NCI-H748 (cell line): Measurements from ENCODE around the gene LRRTM4.
"Not testable (repeated sequence)": the region's sequence is repeated elsewhere in the genome, so short reads cannot be mapped to it uniquely, and the experiment has no call there.

Experiments
- DNase-seq: peaks from one replicate; lab custom pipeline; 2025; ENCODE audit not compliant: unreplicated experiment; lab: John Stamatoyannopoulos, UW

Gene LRRTM4

GRCh38 chr2:76760367-76760704 lies 761.8 kb downstream of the LRRTM4 start:
- no peak for DNase-seq

GRCh38 chr2:76759634-76760366 lies 762.4 kb downstream of the LRRTM4 start:
- DNase-seq: no peak

- DNase-seq: peak; percentile 12
Observed at GRCh38 chr2:76752506-76752905, 769.7 kb downstream of the LRRTM4 start.

- DNase-seq: no peak
Observed at GRCh38 chr2:76749858-76750257, 772.3 kb downstream of the LRRTM4 start.

- peak; percentile 54 for DNase-seq
Observed at GRCh38 chr2:76748581-76749296, 773.4 kb downstream of the LRRTM4 start.

- no peak for DNase-seq
Observed at GRCh38 chr2:76745605-76746004, 776.6 kb downstream of the LRRTM4 start.

GRCh38 chr2:76737607-76738006 lies 784.6 kb downstream of the LRRTM4 start:
- no peak for DNase-seq

GRCh38 chr2:76733736-76734135 lies 788.4 kb downstream of the LRRTM4 start:
- DNase-seq: no peak

GRCh38 chr2:76731157-76731556 lies 791.0 kb downstream of the LRRTM4 start:
- DNase-seq: no peak

- DNase-seq: no peak
Observed at GRCh38 chr2:76730021-76730420, 792.2 kb downstream of the LRRTM4 start.

GRCh38 chr2:76721226-76721625 lies 801.0 kb downstream of the LRRTM4 start:
- DNase-seq: no peak

GRCh38 chr2:76713312-76713711 lies 808.9 kb downstream of the LRRTM4 start:
- no peak for DNase-seq

- peak; percentile 68 for DNase-seq
Observed at GRCh38 chr2:76711490-76711889, 810.7 kb downstream of the LRRTM4 start.

GRCh38 chr2:76700894-76701293 lies 821.3 kb downstream of the LRRTM4 start:
- no peak for DNase-seq

- not testable (repeated sequence) for DNase-seq
Observed at GRCh38 chr2:76697998-76698713, 824.0 kb downstream of the LRRTM4 start.
